CD4-positive, alpha-beta T cell treated with Interferon gamma for 1 hour (primary cell): ENCODE results near the gene ACTR1A.
A peak's percentile ranks its signal among the peaks of the same experiment; 100 is the strongest.
"Not testable (repeated sequence)": the region's sequence is repeated elsewhere in the genome, so short reads cannot be mapped to it uniquely, and the experiment has no call there.

Experiments
- DNase-seq: peaks from one replicate; pipeline ENCODE4 v3.0.0-alpha.2; 2020

ACTR1A gene

GRCh38 chr10:102502337-102503151 lies at the start of gene ACTR1A:
TSS of gene ACTR1A (minus strand) at chr10:102502712. CDS start at chr10:102502647, 65 bp downstream.
- DNase-seq, result peak; percentile 96

DNA sequence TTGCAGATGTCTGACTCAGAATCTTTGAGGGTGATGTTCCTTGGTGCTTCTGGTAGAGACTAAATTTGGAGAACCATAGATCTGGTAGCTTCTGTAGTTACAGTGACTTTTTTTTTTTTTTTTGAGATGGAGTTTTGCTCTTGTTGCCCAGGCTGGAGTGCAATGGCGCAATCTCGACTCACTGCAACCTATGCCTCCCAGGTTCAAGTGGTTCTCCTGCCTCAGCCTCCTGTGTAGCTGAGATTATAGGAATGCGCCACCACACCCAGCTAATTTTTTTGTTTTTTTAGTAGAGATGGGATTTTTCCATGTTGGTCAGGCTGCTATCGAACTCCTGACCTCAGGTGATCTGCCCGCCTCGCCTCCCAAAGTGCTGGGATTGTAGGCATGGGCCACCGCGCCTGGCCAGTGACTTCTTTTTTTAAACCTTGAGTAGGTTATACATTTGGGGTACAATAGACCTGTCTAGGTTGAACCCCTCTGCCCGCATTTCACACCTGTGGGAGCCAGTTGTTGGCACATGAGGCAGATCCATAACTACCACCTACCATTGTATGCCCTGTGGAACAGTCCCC lies 48.2 kb upstream of the ACTR1A start:
- DNase-seq, result no peak

DNA sequence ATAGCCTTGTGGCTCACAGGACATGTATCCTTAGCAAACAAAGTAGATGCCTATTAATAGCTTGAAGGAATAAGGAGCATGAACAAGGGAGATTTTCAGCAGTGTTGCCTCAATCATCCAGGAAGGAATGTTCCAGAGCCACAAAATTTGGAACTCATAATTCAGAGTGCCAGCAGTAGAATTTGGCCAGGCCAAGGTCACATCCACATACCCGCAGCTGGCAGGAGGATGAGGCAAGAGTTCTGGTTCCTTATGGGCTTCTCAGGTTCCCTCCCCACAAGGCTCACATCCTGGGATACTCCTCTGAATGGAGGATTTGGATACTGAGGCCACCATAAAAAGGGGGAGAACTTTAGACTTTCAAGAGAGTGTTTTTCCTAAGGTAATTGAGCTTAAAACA lies 47.0 kb upstream of the ACTR1A start:
- DNase-seq, result no peak

DNA sequence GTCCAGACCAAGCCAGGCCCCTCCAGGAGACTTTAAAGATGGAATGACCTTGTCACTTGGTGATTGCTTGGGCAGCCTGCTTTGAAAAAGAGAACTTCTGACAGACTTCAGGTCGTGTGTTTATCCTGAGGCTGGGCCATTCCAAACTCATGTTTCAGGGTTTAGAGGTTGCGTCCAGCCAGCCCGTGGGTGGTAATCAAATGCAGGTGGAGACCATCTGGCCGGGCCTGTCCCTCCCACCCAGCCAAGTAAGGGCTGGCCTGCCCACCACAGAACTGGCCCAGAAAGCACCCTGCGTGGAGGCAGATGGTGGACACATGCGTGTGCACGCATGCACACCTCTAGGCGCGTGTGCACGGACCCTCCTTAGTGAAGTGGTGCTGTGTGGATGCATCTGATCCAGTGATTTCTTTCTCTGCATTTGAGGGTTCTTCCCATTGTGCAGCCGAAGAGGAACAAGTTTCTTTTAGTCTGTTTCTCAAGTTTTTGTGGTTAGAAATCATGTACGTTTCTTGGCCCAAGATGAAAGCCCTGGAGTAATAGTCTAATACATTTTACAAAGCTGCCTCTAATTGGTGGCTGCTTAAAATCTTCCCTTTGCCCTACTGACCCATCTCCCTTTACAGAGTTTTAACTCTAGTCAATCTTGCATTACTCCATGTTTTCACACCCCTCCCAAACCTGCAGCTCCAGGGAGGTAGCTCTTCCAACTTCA lies 44.3 kb upstream of the ACTR1A start:
- DNase-seq, result no peak

DNA sequence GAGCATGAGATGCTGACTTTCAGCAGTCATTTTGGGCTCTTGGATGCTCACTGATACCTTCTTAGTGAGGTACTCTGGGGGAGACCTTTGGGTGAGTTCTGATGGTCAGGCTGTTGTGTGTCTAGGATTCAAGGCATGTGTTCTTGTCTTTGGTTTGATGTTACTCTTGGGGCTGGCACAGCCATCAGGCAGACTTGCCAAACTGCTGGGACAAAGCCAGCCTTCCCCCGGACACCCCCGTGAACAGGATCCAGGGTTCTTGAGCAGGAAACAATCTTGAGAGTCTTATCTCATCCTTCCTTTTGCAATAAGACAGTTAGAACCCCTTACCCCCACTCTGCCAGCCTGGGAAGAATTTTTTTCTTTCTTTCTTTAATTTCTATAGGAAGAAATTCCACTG lies 43.5 kb upstream of the ACTR1A start:
- DNase-seq, result no peak

DNA sequence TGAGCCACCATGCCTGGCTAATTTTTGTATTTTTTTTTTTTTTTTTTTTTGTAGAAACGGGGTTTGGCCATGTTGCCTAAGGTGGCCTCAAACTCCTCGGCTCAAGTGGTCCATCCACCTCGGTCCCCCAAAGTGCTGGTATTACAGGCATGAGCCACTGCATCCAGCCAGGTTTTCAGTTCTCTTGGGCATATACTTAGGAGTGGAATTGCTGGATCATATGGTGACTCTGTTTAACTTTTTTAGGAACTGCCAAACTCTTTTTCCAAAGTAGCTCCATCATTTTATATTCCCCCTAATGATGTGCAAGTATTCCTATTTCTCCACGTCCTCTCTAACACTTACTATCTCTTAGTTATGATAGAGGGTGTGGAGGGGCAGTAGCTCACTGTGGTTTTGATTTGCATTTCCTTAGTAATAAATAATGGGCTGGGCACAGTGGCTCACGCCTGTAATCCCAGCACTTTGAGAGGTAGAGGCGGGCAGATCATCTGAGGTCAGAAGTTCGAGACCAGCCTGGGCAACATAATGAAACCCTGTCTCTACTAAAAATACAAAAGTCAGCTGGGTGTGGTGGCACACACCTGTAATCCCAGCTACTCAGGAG lies 42.9 kb upstream of the ACTR1A start:
- no peak for DNase-seq

DNA sequence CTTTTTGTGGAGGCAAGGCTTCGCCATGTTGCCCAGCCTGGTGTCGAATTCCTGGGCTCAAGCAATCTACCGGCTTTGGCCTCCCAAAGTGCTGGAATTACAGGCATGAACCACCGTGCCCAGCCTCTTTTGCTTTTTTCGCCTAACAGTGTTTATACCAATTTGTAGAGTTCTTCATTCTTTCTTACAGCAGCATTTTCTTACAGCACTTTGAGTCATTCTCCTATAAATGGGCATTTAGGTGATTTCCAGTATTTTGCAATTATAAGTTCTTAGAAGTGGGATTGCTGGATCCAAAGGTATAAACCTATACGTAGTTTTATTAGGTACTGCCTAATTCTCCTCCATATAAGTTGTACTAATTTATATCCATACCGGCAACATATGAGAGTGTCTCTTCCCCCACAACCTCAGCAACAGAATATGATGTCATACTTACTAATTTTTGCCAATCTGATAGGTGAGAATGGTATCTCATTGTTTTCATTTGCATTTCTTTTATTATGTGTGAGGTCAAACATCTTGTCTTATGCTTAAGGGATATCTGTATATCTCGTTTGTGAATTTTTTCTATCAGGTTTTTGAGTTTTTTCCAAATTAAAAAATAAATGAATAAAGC lies 40.4 kb upstream of the ACTR1A start:
- DNase-seq, result no peak

GRCh38 chr10:102540023-102540422 lies 37.5 kb upstream of the ACTR1A start:
- no peak for DNase-seq

GRCh38 chr10:102538811-102539210 lies 36.3 kb upstream of the ACTR1A start:
- DNase-seq, result no peak

- no peak for DNase-seq
Observed at GRCh38 chr10:102537948-102538347, 35.4 kb upstream of the ACTR1A start.

DNA sequence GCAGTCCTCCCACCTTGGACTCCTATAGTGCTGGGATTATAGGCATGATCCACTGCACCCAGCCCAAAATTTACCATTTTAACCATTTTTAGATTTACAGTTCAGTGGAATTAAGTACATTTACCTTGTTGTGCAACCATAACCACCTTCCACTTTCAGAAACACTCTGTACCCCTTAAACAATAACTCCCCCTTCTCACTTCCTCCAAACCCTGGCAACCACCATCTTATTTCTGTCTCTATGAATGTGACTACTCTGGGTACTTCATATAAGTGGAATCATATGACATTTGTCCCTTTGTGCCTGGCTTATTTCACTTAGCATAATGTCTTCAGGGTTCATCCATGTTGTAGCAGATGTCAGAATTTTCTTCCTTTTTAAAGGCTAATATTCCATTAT lies 34.9 kb upstream of the ACTR1A start:
- no peak for DNase-seq

GRCh38 chr10:102535481-102536147 lies 33.1 kb upstream of the ACTR1A start:
- no peak for DNase-seq

DNA sequence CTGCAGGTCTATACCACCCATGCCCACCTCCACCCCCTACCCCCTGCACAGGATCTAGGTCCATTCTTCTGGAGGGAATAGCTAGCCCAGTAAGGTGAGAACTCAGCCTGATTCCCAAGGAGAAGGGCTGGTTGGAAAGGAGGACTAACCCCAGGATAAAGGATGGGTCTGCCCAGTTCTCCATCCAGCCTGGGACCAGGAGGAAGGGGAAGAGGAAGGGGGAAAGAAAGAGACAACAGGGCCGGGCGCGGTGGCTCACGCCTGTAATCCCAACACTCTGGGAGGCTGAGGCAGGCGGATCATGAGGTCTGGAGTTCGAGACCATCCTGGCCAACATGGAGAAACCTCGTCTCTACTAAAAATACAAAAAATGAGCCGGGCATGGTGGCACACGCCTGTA lies 32.5 kb upstream of the ACTR1A start:
- not testable (repeated sequence) for DNase-seq

DNA sequence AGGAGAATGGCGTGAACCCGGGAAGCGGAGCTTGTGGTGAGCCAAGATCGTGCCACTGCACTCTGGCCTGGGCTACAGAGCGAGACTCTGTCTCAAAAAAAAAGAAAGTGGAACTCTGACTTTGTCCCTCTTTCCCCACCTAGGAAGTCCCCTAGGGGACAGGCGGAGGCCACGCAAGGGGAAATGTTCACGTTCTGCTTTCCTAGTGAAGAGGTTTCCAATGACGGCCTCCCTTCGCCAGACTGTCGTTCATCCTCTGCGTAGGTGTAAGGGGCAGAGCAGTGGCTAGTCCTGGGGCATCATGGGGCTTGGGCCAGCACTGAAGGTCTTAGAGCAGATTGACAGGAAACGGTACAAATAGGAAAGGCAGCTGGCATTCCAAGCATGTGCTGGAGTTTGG lies 31.8 kb upstream of the ACTR1A start:
- DNase-seq, result peak; percentile 20

GRCh38 chr10:102527546-102527945 lies 25.0 kb upstream of the ACTR1A start:
- DNase-seq, result no peak

GRCh38 chr10:102524746-102525145 lies 22.2 kb upstream of the ACTR1A start:
- DNase-seq, result no peak

DNA sequence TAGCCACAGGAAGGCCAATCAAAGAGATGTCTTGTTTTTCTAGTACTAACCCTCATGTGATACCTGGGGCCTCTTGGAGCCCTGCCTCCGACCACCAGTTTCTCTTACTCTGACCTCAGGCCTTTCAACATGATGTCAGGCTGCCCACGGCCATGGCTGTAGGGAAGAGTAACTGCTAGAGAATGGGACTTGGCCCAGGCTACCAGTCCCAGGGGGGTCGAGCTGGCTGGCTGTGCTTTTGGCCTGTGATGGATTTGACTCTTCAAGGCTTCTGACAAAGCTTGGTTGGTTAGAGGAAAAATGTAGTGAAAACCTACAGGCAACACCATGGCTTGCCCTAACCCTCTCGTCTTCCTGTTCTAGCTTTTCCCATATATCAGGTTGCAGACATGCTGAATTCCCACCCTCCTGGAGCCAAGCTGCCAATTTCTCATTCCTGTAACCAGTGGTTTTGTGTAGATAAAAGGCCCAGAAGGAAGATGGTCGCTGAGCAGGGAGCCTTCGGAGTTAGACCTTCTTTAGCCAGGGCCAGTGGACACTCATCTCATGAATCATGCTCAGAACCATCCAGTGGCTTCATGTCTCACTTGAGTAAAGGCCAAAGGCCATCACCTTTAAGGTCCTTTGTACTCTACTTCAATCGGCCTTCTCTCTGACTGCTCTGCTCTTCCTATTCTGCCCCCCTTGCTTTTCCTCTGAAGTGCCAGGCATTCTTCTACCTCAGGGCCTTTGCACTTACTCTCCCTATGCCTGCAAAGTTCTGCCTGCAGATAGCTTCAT lies 20.9 kb upstream of the ACTR1A start:
- no peak for DNase-seq

- DNase-seq, result no peak
Observed at GRCh38 chr10:102522874-102523249, 20.4 kb upstream of the ACTR1A start.

GRCh38 chr10:102519246-102519825 lies 16.8 kb upstream of the ACTR1A start:
- no peak for DNase-seq

GRCh38 chr10:102517553-102517952 lies 15.0 kb upstream of the ACTR1A start:
- DNase-seq, result no peak

DNA sequence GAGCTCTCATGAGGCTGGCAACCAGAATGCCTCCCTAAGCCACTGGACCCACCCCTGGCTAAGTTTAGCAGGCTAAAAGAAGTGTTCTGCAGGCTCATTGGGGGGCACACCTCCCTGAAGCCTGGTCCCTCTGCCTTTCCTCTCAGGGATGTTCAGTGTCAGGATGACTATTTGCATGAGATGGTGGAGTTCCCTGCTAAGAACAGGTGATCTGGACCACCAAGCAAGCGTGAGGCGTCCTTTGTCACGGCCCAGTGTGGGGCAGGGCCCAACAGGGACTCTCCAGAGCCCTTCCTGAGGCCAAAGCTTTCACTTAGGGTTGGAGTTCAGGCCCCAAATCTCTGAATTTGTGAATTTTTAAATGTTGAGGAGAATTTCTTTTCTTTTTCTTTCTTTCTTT lies 13.2 kb upstream of the ACTR1A start:
- DNase-seq, result no peak
